ENCODE measurements around the gene PHACTR1. TPM values are rescaled to one million over a fixed set of nuclear protein-coding genes. Genes with fewer than 3 reads are reported as not detected.

The PHACTR1 gene
- polyA plus RNA-seq, 3 donors, result 6.1 to 26.9 (median 7.6) TPM

GRCh38 chr6:13275435-13275989, 558.9 kb downstream of the PHACTR1 start:
- H3K79me2 ChIP-seq (ENCODE audit: insufficient read depth, low read length), result peaks cover 65% of the 10 kb centered on the region
- H3K9ac ChIP-seq (ENCODE audit: insufficient read depth, low read length, poor library complexity, severe bottlenecking), result no peak overlapping the region

DNA sequence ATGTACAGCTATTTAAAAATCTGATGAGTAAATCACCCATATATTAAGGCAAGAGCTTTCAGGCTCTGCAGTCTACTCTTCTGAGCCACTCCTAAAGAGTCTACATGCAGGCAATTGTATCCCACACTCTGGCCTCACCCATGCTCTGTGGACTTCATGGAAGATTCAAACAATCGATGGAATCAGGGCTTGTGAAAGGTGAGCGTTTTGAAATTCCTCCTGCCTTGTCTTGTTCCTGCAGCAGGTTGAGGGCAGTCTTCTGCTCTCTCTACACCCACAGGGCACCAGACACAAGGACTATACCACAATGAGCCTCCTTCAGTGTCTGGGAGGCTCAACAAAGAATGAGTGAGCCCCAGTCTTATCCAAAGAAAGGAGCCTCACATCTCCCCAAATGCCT, 560.7 kb downstream of the PHACTR1 start:
- H3K27ac ChIP-seq (ENCODE audit: low read depth in 1 of 2, low read length in 2 of 2), result no peak overlapping the region

More at GRCh38 chr6:13275435-13275989, 558.9 kb downstream of the PHACTR1 start:
- Mint-ChIP-seq H3K27ac (peak overlapping the region; percentile 70 to 99 (median 97)), H3K27me3 (ENCODE audit: low read depth in 3 of 3) (peaks cover 0 to 2% (median 0%) of the 10 kb centered on the region in 3 donors), H3K4me1 (peaks cover 61% of the 10 kb centered on the region), H3K9me3 (peaks cover 0 to 2% (median 0%) of the 10 kb centered on the region in 7 donors), H3K4me3 (peak overlapping the region in 1 of 2 donors; percentile 93), H3K36me3 (peaks cover 31 to 37% of the 10 kb centered on the region in 2 donors)
- 62% methylated on average over 3 of the region's 8 CpGs for WGBS (ENCODE audit: insufficient coverage)
- Histone ChIP-seq H3K4me1 (ENCODE audit: control insufficient read depth in 1 of 2, insufficient read depth in 2 of 2, low read length in 2 of 2) (peaks cover 46 to 51% of the 10 kb centered on the region in 2 donors), H4K20me1 (ENCODE audit: insufficient read depth, low read length) (no peaks in the 10 kb centered on the region), H3K9me3 (replicated peaks in 1 of 2; ENCODE audit: control insufficient read depth in 1 of 2, insufficient read depth in 1 of 2, low read length in 2 of 2) (no peaks in the 10 kb centered on the region), H3K4me3 (replicated peaks in 1 of 3; ENCODE audit: low read depth in 2 of 3, low read length in 3 of 3) (peak overlapping the region in 1 of 3 experiments; percentile 74), H3K27ac (ENCODE audit: low read depth in 1 of 2, low read length in 2 of 2) (peak overlapping the region in 1 of 2 donors; percentile 92), H3K27me3 (ENCODE audit: control insufficient read depth in 2 of 2, insufficient read depth in 2 of 2, low read length in 2 of 2) (no peaks in the 10 kb centered on the region), H3K4me2 (replicated peaks; ENCODE audit: extremely low read depth, low read length, poor library complexity, severe bottlenecking) (peak overlapping the region; percentile 86), H3K36me3 (replicated peaks in 1 of 2; ENCODE audit: control insufficient read depth in 1 of 2, insufficient read depth in 2 of 2, low read length in 2 of 2) (peaks cover 5 to 25% of the 10 kb centered on the region in 2 donors), H2AFZ (ENCODE audit: insufficient read depth, low read depth, low read length, poor library complexity, severe bottlenecking) (no peak overlapping the region)
- DNase-seq, result no peak
- intact Hi-C loops (cut with micrococcal nuclease), result no loop called here
- no peak for TF ChIP-seq CTCF (IDR thresholded peaks at IDR 0.05)

More for the DNA sequence above, 560.7 kb downstream of the PHACTR1 start:
- peak overlapping the region in 3 of 7 donors; percentile 5 to 49 (median 19) for H3K27ac Mint-ChIP-seq
- intact Hi-C loops (cut with micrococcal nuclease), result no loop called here
- H3K4me1 ChIP-seq (ENCODE audit: control insufficient read depth in 1 of 2, insufficient read depth in 2 of 2, low read length in 2 of 2), result peaks cover 30 to 34% of the 10 kb centered on the region in 2 donors
- peaks cover 0 to 1% (median 0%) of the 10 kb centered on the region in 7 donors for H3K9me3 Mint-ChIP-seq
- no peaks in the 10 kb centered on the region for H4K20me1 ChIP-seq (ENCODE audit: insufficient read depth, low read length)
- no peaks in the 10 kb centered on the region for H3K27me3 Mint-ChIP-seq (ENCODE audit: low read depth in 3 of 3)
- H3K4me2 ChIP-seq (replicated peaks; ENCODE audit: extremely low read depth, low read length, poor library complexity, severe bottlenecking), result no peak overlapping the region
- H3K4me1 Mint-ChIP-seq, result peaks cover 46% of the 10 kb centered on the region
- WGBS (ENCODE audit: insufficient coverage), result no CpG with 5 or more reads among the region's 2 CpGs
- peaks cover 62% of the 10 kb centered on the region for H3K79me2 ChIP-seq (ENCODE audit: insufficient read depth, low read length)
- no peak overlapping the region for H3K4me3 ChIP-seq (replicated peaks in 1 of 3; ENCODE audit: low read depth in 2 of 3, low read length in 3 of 3)
- H3K9me3 ChIP-seq (replicated peaks in 1 of 2; ENCODE audit: control insufficient read depth in 1 of 2, insufficient read depth in 1 of 2, low read length in 2 of 2), result no peaks in the 10 kb centered on the region
- peaks cover 40 to 52% of the 10 kb centered on the region in 2 donors for H3K36me3 Mint-ChIP-seq
- H2AFZ ChIP-seq (ENCODE audit: insufficient read depth, low read depth, low read length, poor library complexity, severe bottlenecking), result no peak overlapping the region
- no peak for DNase-seq
- H3K36me3 ChIP-seq (replicated peaks in 1 of 2; ENCODE audit: control insufficient read depth in 1 of 2, insufficient read depth in 2 of 2, low read length in 2 of 2), result peaks cover 13 to 42% of the 10 kb centered on the region in 2 donors
- H3K9ac ChIP-seq (ENCODE audit: insufficient read depth, low read length, poor library complexity, severe bottlenecking), result no peak overlapping the region
- no peak for TF ChIP-seq CTCF (IDR thresholded peaks at IDR 0.05)
- H3K4me3 Mint-ChIP-seq, result no peak overlapping the region
- H3K27me3 ChIP-seq (ENCODE audit: control insufficient read depth in 2 of 2, insufficient read depth in 2 of 2, low read length in 2 of 2), result no peaks in the 10 kb centered on the region

All from CD14-positive monocyte (primary cell).